Transverse colon (tissue), 4 donors: ENCODE measurements around the gene PMIS2.

Source experiments
- EP300 ChIP-seq: sonication (generic); formaldehyde crosslinking; IDR thresholded peaks from one replicate; pipeline ENCODE4 v1.6.1; 2017; ENCODE audit warnings: antibody characterized with exemption, low read depth
- POLR2A ChIP-seq: fragments of 450-650 bp; IDR thresholded peaks from one replicate; pipeline ENCODE4 v1.6.1; 2016; ENCODE audit warnings: antibody characterized with exemption, mild to moderate bottlenecking, moderate library complexity
- POLR2AphosphoS5 ChIP-seq, 3 donors: sonication (generic); formaldehyde crosslinking; IDR thresholded peaks; one replicate each; pipeline ENCODE4 v1.6.1; 2016; ENCODE audit warnings: antibody characterized with exemption in 3 of 3
- TF ChIP-seq, protein P1 (sequence below), 5 experiments: fragments of 200-600 bp in 3 of 5; fragments of 450-650 bp in 2 of 5; sonication (generic) in 3 of 5; IDR thresholded peaks; 1 replicate in 2 of 5; 2 replicates in 3 of 5; pipeline ENCODE4 v1.5.1; 2016 to 2017; ENCODE audit warnings: antibody characterized with exemption in 5 of 5, inconsistent platforms in 3 of 5, mild to moderate bottlenecking in 2 of 5, moderate library complexity in 1 of 5

DNA sequence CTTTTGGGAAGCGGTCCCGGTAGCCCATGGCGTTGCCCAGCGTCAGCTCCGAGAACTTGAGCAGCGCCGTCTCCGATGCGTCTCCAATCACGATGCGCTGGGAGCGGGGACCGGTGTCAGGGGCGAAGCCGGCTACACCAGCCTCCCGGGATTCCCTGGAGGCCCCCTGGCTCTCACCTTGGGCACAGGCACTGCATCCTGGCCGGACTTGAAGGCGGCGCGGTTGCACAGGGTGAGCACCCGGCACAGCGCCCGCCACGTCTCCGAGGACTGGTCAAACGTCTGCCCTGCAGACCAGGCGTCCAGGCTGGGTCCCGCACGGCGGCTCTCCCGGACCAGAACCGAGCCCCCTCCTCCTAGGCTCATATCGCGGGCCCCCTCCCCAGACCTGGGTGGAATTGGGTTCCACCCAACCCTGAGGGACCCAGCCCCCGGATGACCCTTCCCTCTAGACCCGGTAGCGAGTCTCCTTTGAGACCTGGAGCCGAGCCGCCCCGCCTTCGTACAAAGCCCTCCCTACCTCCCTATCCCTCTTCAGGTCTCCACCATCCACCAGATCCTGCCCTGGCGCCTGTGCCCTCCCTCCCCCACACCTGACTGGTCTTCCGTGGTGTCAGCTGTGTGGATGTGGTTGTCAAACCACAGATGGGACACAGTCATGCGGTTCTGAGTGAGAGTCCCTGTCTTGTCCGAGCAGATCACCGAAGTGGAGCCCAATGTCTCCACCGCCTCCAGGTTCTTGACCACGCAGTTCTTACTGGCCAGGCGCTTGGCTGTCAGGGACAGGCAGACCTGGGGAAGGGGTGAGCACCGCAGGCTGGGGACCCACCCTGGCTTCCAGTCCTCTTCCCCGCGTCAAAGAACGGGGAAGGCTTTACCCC is 27.3 kb upstream of the PMIS2 start:
- TF ChIP-seq, protein P1, sequence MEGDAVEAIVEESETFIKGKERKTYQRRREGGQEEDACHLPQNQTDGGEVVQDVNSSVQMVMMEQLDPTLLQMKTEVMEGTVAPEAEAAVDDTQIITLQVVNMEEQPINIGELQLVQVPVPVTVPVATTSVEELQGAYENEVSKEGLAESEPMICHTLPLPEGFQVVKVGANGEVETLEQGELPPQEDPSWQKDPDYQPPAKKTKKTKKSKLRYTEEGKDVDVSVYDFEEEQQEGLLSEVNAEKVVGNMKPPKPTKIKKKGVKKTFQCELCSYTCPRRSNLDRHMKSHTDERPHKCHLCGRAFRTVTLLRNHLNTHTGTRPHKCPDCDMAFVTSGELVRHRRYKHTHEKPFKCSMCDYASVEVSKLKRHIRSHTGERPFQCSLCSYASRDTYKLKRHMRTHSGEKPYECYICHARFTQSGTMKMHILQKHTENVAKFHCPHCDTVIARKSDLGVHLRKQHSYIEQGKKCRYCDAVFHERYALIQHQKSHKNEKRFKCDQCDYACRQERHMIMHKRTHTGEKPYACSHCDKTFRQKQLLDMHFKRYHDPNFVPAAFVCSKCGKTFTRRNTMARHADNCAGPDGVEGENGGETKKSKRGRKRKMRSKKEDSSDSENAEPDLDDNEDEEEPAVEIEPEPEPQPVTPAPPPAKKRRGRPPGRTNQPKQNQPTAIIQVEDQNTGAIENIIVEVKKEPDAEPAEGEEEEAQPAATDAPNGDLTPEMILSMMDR (IDR thresholded peaks at IDR 0.05), result no peak
- no peak for TF ChIP-seq POLR2A
- no peak for TF ChIP-seq EP300
- no peak for TF ChIP-seq POLR2AphosphoS5 (IDR thresholded peaks at IDR 0.05)
